KOPT-K1 (cell line): ENCODE measurements around the gene GSTA3.
"Not testable (repeated sequence)": the region's sequence is repeated elsewhere in the genome, so short reads cannot be mapped to it uniquely, and the experiment has no call there.

Experiments
- H3K27ac ChIP-seq: fragments of 200-600 bp; sonication (generic); 2 replicates; pipeline ENCODE4 v1.5.1; 2016; ENCODE audit warnings: antibody characterized with exemption, mild to moderate bottlenecking, low read depth, low read length; ENCODE audit not compliant: poor library complexity, severe bottlenecking
- H3K36me3 ChIP-seq: fragments of 200-600 bp; sonication (generic); 2 replicates; pipeline ENCODE4 v1.5.1; 2017; ENCODE audit warnings: antibody characterized with exemption, mild to moderate bottlenecking, low read length, moderate library complexity; ENCODE audit not compliant: insufficient read depth
- H3K9me3 ChIP-seq: fragments of 200-600 bp; sonication (generic); 2 replicates; pipeline ENCODE4 v1.5.1; 2017; ENCODE audit warnings: antibody characterized with exemption, low read length, mild to moderate bottlenecking; ENCODE audit not compliant: insufficient read depth, poor library complexity, severe bottlenecking

Gene GSTA3

GRCh38 chr6:52923689-52924088, 14.2 kb upstream of the GSTA3 start:
- not testable (repeated sequence) for H3K27ac ChIP-seq, H3K9me3 ChIP-seq

GRCh38 chr6:52922161-52922560, 12.7 kb upstream of the GSTA3 start:
- Histone ChIP-seq H3K36me3 (no peaks in the 10 kb centered on the region), H3K9me3 (no peaks in the 10 kb centered on the region), H3K27ac (no peak overlapping the region)

More at GRCh38 chr6:52923689-52924088, 14.2 kb upstream of the GSTA3 start:
- not testable (repeated sequence) for H3K36me3 ChIP-seq

GRCh38 chr6:52921743-52922142, 12.2 kb upstream of the GSTA3 start:
- Histone ChIP-seq H3K27ac (no peak overlapping the region), H3K36me3 (no peaks in the 10 kb centered on the region), H3K9me3 (no peaks in the 10 kb centered on the region)

- H3K9me3 ChIP-seq, H3K36me3 ChIP-seq, H3K27ac ChIP-seq: not testable (repeated sequence)
Measured at GRCh38 chr6:52919511-52919910, 10.0 kb upstream of the GSTA3 start.

- H3K9me3 ChIP-seq, H3K27ac ChIP-seq, H3K36me3 ChIP-seq: not testable (repeated sequence)
Measured at GRCh38 chr6:52918771-52919170, 9.3 kb upstream of the GSTA3 start.

GRCh38 chr6:52918027-52918686, 8.7 kb upstream of the GSTA3 start:
- not testable (repeated sequence) for H3K9me3 ChIP-seq, H3K27ac ChIP-seq, H3K36me3 ChIP-seq

- H3K36me3 ChIP-seq = no peaks in the 10 kb centered on the region
- no peak overlapping the region for H3K27ac ChIP-seq
- H3K9me3 ChIP-seq = no peaks in the 10 kb centered on the region
Measured at GRCh38 chr6:52914516-52914915, 5.0 kb upstream of the GSTA3 start.

GRCh38 chr6:52910091-52910490, 593 bp upstream of the GSTA3 start:
- Histone ChIP-seq H3K27ac (no peak overlapping the region), H3K9me3 (no peaks in the 10 kb centered on the region), H3K36me3 (no peaks in the 10 kb centered on the region)

GRCh38 chr6:52909131-52909530, 367 bp downstream of the GSTA3 start:
- Histone ChIP-seq H3K27ac (no peak overlapping the region), H3K9me3 (no peaks in the 10 kb centered on the region), H3K36me3 (no peaks in the 10 kb centered on the region)

GRCh38 chr6:52908526-52908925, 972 bp downstream of the GSTA3 start:
- no peaks in the 10 kb centered on the region for H3K36me3 ChIP-seq

GRCh38 chr6:52904562-52905279, 4.8 kb downstream of the GSTA3 start:
- Histone ChIP-seq H3K36me3 (no peaks in the 10 kb centered on the region), H3K27ac (no peak overlapping the region), H3K9me3 (no peaks in the 10 kb centered on the region)

More at GRCh38 chr6:52908526-52908925, 972 bp downstream of the GSTA3 start:
- Histone ChIP-seq H3K27ac (no peak overlapping the region), H3K9me3 (no peaks in the 10 kb centered on the region)

- Histone ChIP-seq H3K27ac (no peak overlapping the region), H3K36me3 (no peaks in the 10 kb centered on the region), H3K9me3 (peaks cover 8% of the 10 kb centered on the region)
Measured at GRCh38 chr6:52900536-52900935, 9.0 kb downstream of the GSTA3 start.

- H3K27ac ChIP-seq, H3K36me3 ChIP-seq, H3K9me3 ChIP-seq: not testable (repeated sequence)
Measured at GRCh38 chr6:52895790-52896189, 13.7 kb downstream of the GSTA3 start.

GRCh38 chr6:52894285-52894684, 15.2 kb downstream of the GSTA3 start:
- Histone ChIP-seq H3K36me3 (no peaks in the 10 kb centered on the region), H3K9me3 (peaks cover 8% of the 10 kb centered on the region), H3K27ac (no peak overlapping the region)

- peaks cover 8% of the 10 kb centered on the region for H3K9me3 ChIP-seq
- no peaks in the 10 kb centered on the region for H3K36me3 ChIP-seq
- H3K27ac ChIP-seq = no peak overlapping the region
Measured at GRCh38 chr6:52893803-52894202, 15.7 kb downstream of the GSTA3 start.

- no peak overlapping the region for H3K27ac ChIP-seq
- peaks cover 8% of the 10 kb centered on the region for H3K9me3 ChIP-seq
- H3K36me3 ChIP-seq = no peaks in the 10 kb centered on the region
Measured at GRCh38 chr6:52893221-52893620, 16.3 kb downstream of the GSTA3 start.
